ENCODE results near the gene PCDHA7.
"Not testable (repeated sequence)": the region's sequence is repeated elsewhere in the genome, so short reads cannot be mapped to it uniquely, and the experiment has no call there.

PCDHA7 gene

DNA sequence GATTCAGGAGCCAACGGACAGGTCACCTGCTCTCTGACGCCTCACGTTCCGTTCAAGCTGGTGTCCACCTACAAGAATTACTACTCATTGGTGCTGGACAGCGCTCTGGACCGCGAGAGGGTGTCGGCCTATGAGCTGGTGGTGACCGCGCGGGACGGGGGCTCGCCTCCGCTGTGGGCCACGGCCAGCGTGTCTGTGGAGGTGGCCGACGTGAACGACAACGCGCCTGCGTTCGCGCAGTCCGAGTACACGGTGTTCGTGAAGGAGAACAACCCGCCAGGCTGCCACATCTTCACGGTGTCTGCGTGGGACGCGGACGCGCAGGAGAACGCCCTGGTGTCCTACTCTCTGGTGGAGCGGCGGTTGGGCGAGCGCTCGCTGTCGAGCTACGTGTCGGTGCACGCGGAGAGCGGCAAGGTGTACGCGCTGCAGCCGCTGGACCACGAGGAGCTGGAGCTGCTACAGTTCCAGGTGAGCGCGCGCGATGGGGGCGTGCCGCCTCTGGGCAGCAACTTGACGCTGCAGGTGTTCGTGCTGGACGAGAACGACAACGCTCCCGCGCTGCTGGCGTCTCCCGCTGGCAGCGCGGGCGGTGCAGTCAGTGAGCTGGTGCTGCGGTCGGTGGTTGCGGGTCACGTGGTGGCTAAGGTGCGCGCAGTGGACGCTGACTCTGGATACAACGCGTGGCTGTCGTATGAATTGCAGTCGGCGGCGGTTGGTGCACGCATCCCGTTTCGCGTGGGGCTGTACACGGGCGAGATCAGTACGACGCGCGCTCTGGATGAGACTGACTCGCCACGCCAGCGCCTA is 23.3 kb downstream of the PCDHA7 start:
- no peak for DNase-seq (ENCODE audit: low spot score)

DNA sequence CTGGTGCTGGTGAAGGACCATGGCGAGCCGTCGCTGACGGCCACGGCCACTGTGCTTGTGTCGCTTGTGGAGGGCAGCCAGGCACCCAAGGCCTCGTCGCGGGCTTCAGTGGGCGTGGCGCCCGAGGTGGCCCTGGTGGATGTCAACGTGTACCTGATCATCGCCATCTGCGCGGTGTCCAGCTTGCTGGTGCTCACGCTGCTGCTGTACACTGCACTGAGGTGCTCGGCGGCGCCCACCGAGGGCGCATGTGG is 23.8 kb downstream of the PCDHA7 start:
- DNase-seq (ENCODE audit: low spot score), result no peak

DNA sequence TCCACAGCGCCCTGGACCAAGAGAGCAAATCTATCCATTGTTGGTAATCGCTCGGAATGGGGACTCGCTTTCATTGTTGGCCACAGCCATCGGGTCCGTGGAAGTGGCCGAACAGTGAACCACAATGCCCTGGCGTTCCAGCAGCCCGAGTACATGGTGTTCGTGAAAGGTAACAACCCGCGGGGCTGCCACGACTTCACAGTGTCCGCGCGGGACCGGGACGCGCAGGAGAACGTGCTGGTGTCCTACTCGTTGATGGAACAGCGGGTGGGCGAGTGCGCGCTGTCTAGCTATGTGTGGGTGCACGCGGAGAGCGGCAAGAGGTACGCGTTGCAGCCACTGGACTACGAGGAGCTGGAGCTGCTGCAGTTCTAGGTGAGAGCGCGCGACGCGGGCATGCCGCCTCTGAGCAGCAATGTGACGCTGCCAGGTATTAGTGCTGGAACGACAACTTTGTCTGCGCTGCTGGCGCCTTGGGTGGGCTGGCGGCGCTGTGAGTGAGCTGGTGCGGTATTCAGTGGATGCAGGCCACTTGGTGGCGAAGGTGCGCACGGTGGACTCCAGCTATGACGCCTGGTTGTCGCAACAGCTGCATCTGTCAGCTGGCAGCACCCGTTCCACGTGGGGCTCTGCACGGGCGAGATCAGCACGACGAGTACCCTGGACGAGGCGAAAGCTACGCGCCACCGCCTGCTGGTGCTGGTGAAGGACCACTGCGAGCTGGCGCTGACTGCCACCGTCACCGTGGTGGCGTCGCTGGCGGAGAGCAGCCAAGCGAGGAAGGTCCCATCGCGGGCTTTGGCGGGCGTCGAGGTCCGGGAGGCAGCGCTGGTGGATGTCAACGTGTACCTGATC is 28.6 kb downstream of the PCDHA7 start:
- no peak for DNase-seq (ENCODE audit: low spot score)

DNA sequence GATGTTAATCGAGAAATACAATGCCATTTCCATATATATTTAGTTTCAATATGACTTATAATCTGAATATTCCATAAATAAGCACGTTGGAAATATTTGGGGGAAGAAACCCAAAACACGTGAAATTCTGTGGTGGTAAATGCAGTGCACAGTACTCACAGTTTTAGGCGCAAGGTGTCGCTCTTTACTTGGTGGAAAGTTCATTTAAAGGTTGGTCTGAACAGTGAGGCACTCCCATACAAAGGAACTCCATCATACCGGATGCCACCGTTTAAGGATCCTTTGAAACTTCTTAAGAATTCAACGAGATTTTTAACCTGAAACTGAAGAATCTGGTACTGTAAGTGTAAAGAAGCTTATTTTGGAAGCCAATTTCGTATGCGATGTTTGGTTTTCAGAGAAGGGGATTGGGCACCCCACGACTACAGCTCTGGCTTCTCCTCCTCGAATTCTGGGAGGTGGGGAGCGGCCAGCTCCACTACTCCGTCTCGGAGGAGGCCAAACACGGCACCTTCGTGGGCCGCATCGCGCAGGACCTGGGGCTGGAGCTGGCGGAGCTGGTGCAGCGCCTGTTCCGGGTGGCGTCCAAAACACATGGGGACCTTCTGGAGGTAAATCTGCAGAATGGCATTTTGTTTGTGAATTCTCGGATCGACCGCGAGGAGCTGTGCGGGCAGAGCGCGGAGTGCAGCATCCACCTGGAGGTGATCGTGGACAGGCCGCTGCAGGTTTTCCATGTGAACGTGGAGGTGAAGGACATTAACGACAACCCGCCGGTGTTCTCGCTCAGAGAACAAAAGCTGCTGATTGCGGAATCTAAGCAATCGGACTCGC is 34.9 kb downstream of the PCDHA7 start, which contains the start of gene PCDHA11:
Gene PCDHA11 (plus strand): TSS at position 237 of the 834 bp plus-strand sequence. CDS start 147 bp downstream, at position 384.
- DNase-seq (ENCODE audit: low spot score), result peak; percentile 82

DNA sequence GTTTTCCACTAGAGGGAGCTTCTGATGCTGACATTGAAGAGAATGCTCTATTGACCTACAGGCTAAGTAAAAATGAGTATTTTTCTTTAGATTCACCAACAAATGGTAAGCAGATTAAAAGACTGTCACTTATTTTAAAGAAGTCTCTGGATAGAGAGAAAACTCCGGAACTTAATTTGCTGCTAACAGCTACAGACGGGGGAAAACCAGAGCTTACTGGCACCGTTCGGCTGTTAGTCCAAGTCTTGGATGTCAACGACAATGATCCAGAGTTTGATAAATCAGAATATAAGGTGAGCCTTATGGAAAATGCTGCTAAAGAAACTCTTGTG is 35.5 kb downstream of the PCDHA7 start:
- no peak for DNase-seq (ENCODE audit: low spot score)

DNA sequence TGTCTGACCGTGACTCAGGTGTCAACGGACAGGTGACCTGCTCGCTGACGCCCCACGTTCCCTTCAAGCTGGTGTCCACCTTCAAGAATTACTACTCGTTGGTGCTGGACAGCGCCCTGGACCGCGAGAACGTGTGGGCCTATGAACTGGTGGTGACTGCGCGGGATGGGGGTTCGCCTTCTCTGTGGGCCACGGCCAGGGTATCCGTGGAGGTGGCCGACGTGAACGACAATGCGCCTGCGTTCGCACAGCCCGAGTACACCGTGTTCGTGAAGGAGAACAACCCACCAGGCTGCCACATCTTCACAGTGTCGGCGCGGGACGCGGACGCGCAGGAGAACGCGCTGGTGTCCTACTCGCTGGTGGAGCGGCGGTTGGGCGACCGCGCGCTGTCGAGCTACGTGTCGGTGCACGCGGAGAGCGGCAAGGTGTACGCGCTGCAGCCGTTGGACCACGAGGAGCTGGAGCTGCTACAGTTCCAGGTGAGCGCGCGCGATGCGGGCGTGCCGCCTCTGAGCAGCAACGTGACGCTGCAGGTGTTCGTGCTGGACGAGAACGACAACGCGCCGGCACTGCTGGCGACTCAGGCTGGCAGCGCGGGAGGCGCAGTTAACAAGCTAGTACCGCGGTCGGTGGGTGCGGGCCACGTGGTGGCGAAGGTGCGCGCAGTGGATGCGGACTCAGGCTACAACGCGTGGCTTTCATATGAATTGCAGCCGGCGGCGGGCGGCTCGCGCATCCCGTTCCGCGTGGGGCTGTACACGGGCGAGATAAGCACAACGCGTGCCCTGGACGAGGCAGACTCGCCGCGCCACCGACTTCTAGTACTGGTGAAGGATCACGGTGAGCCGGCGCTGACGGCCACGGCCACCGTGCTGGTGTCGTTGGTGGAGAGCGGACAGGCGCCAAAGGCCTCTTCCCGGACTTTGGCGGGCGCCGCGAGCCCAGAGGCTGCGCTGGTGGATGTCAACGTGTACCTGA is 36.4 kb downstream of the PCDHA7 start:
- DNase-seq (ENCODE audit: low spot score), result no peak

DNA sequence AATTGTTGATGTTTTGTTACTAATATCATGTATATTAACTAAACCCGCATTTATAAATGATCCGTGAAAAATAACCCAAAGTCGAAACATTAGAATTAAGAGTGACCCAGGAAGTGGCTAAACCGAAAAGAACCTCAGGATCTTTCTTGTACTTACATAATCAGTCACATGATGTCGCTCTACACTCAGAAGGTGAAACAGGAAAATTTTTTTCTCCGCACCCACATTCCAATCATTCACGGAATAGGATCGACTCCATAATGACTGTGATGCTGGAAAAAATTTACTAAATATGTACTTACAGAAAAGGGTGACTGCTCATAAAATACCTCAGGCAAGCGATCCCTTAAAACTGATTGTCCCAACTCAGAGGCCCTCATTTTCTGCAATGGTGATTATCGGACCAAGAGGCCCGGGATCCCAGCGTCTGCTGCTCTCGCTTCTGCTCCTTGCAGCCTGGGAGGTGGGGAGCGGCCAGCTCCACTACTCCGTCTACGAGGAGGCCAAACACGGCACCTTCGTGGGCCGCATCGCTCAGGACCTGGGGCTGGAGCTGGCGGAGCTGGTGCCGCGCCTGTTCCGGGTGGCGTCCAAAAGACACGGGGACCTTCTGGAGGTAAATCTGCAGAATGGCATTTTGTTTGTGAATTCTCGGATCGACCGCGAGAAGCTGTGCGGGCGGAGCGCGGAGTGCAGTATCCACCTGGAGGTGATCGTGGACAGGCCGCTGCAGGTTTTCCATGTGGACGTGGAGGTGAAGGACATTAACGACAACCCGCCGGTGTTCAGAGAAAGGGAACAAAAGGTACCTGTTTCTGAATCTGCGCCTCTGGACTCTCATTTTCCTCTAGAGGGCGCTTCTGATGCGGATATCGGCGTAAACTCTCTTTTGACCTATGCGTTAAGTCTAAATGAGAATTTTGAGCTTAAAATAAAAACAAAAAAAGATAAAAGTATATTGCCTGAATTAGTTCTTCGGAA is 41.3 kb downstream of the PCDHA7 start, which contains the start of gene PCDHA12:
Gene PCDHA12 (plus strand): TSS at position 224 of the 981 bp plus-strand sequence. CDS start 165 bp downstream, at position 389.
- DNase-seq (ENCODE audit: low spot score), result no peak

DNA sequence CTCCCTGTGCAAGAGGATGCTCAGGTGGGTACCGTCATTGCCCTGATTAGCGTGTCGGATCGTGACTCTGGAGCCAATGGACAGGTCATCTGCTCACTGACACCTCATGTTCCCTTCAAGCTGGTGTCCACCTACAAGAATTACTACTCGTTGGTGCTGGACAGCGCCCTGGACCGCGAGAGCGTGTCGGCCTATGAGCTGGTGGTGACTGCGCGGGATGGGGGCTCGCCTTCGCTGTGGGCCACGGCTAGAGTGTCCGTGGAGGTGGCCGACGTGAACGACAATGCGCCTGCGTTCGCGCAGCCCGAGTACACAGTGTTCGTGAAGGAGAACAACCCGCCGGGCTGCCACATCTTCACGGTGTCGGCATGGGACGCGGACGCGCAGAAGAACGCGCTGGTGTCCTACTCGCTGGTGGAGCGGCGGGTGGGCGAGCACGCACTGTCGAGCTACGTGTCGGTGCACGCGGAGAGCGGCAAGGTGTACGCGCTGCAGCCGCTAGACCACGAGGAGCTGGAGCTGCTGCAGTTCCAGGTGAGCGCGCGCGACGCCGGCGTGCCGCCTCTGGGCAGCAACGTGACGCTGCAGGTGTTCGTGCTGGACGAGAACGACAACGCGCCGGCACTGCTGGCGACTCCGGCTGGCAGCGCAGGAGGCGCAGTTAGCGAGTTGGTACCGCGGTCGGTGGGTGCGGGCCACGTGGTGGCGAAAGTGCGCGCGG is 42.6 kb downstream of the PCDHA7 start:
- DNase-seq (ENCODE audit: low spot score), result not testable (repeated sequence)

DNA sequence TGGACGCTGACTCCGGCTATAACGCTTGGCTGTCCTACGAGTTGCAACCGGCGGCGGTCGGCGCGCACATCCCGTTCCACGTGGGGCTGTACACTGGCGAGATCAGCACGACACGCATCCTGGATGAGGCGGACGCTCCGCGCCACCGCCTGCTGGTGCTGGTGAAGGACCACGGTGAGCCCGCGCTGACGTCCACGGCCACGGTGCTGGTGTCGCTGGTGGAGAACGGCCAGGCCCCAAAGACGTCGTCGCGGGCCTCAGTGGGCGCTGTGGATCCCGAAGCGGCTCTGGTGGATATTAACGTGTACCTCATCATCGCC is 43.2 kb downstream of the PCDHA7 start:
- no peak for DNase-seq (ENCODE audit: low spot score)

DNA sequence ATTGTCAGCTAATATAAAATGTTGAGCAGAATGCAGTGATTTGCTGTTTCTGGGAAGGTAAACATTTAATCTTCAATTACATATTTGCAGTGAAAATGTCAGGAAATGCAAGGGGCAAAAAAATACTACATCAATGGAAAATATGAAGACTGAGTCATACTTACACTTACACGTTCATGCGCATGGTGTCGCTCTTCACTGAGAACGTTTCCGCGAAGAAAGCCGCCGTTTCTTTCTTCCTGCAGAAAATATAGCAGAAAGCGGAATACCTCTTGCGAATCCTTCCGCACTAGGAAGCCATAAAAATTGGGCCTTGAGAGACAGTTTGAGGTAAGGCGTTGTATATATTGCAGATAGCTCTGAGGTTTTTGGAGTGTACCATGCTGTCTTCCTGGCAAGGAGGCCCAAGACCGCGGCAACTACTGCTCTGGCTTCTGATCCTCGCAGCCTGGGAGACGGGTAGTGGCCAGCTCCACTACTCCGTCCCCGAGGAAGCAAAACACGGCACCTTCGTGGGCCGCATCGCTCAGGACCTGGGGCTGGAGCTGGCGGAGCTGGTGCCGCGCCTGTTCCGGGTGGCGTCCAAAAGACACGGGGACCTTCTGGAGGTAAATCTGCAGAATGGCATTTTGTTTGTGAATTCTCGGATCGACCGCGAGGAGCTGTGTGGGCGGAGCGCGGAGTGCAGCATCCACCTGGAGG is 48.0 kb downstream of the PCDHA7 start, which contains the start of gene PCDHA13:
Gene PCDHA13 (plus strand): TSS at position 236 of the 702 bp plus-strand sequence. CDS start 145 bp downstream, at position 381.
- DNase-seq (ENCODE audit: low spot score), result no peak

DNA sequence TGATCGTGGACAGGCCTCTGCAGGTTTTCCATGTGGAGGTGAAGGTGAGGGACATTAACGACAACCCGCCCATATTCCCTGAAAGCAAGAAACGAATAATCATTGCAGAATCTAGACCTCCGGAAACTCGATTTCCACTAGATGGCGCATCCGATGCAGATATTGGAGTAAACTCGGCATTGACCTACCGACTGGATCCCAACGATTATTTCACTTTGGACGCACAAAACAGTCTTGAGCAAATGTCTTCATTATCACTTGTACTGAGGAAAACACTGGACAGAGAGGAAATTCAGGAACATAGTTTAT is 48.5 kb downstream of the PCDHA7 start:
- peak; percentile 15 for DNase-seq (ENCODE audit: low spot score)

DNA sequence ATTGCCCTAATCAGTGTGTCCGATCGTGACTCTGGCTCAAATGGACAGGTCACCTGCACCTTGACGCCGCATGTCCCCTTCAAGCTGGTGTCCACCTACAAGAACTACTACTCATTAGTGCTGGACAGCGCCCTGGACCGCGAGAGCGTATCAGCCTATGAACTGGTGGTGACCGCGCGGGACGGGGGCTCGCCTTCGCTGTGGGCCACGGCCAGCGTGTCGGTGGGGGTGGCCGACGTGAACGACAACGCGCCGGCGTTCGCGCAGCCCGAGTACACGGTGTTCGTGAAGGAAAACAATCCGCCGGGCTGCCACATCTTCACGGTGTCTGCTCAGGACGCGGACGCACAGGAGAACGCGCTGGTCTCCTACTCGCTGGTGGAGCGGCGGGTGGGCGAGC is 49.3 kb downstream of the PCDHA7 start:
- DNase-seq (ENCODE audit: low spot score), result no peak

DNA sequence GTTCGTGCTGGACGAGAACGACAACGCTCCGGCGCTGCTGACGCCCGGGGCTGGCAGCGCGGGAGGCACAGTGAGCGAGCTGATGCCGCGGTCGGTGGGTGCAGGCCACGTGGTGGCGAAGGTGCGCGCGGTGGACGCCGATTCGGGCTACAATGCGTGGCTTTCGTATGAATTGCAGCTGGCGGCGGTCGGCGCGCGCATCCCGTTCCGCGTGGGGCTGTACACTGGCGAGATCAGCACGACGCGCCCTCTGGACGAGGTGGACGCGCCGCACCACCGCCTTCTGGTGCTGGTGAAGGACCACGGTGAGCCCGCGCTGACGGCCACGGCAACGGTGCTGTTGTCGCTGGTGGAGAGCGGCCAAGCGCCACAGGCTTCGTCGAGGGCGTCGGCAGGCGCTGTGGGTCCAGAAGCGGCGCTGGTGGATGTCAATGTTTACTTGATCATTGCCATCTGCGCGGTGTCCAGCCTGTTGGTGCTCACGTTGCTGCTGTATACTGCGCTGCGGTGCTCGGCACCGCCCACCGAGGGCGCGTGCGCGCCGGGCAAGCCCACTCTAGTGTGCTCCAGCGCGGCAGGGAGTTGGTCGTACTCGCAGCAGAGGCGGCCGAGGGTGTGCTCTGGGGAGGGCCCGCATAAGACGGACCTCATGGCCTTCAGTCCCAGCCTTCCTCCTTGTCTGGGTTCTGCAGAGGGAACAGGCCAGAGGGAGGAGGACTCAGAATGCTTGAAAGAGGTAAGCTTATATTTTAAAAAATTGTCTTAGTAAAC is 50.0 kb downstream of the PCDHA7 start:
- DNase-seq (ENCODE audit: low spot score), result no peak

Measured in SK-N-DZ (cell line).